HG02840 (cell line): Measurements from ENCODE around the gene MEGF10.

Source experiments
- ATAC-seq: cut with Tn5 transposase; IDR thresholded peaks from one replicate; pipeline ENCODE4 v1.9.1; 2021; ENCODE audit warnings: mild to moderate bottlenecking, moderate library complexity, moderate number of reproducible peaks; ENCODE audit not compliant: unreplicated experiment, low FRiP score

Gene MEGF10

GRCh38 chr5:127324756-127325155 is 34.2 kb downstream of the MEGF10 start:
- ATAC-seq = no peak

- no peak for ATAC-seq
These were observed 35.8 kb downstream of the MEGF10 start for GRCh38 chr5:127326431-127326830.

- ATAC-seq = no peak
These were observed 36.6 kb downstream of the MEGF10 start for GRCh38 chr5:127326976-127327755.

GRCh38 chr5:127330116-127330515 is 39.5 kb downstream of the MEGF10 start:
- no peak for ATAC-seq

GRCh38 chr5:127331890-127332649 is 41.5 kb downstream of the MEGF10 start:
- ATAC-seq = no peak

- ATAC-seq = no peak
These were observed 42.9 kb downstream of the MEGF10 start for GRCh38 chr5:127333483-127333882.

- ATAC-seq = no peak
These were observed 44.8 kb downstream of the MEGF10 start for GRCh38 chr5:127335381-127335780.

- ATAC-seq = no peak
These were observed 47.3 kb downstream of the MEGF10 start for GRCh38 chr5:127337876-127338275.

- ATAC-seq = no peak
These were observed 47.9 kb downstream of the MEGF10 start for GRCh38 chr5:127338501-127338900.

- no peak for ATAC-seq
These were observed 50.0 kb downstream of the MEGF10 start for GRCh38 chr5:127340606-127341005.

GRCh38 chr5:127342364-127342763 is 51.8 kb downstream of the MEGF10 start:
- no peak for ATAC-seq

- no peak for ATAC-seq
These were observed 52.7 kb downstream of the MEGF10 start for GRCh38 chr5:127343313-127343712.

GRCh38 chr5:127343866-127344265 is 53.3 kb downstream of the MEGF10 start:
- ATAC-seq = no peak

GRCh38 chr5:127344931-127345330 is 54.3 kb downstream of the MEGF10 start:
- ATAC-seq = no peak

GRCh38 chr5:127351418-127351817 is 60.8 kb downstream of the MEGF10 start:
- no peak for ATAC-seq

- no peak for ATAC-seq
These were observed 61.5 kb downstream of the MEGF10 start for GRCh38 chr5:127352068-127352467.

- ATAC-seq = no peak
These were observed 62.7 kb downstream of the MEGF10 start for GRCh38 chr5:127353327-127353726.

GRCh38 chr5:127353796-127354195 is 63.2 kb downstream of the MEGF10 start:
- no peak for ATAC-seq

GRCh38 chr5:127355337-127355736 is 64.7 kb downstream of the MEGF10 start:
- no peak for ATAC-seq

- no peak for ATAC-seq
These were observed 67.7 kb downstream of the MEGF10 start for GRCh38 chr5:127358284-127358683.

GRCh38 chr5:127358740-127359139 is 68.1 kb downstream of the MEGF10 start:
- no peak for ATAC-seq

GRCh38 chr5:127359502-127359901 is 68.9 kb downstream of the MEGF10 start:
- ATAC-seq = no peak
